Stimulated activated CD8-positive, alpha-beta memory T cell treated with anti-CD3 and anti-CD28 coated beads, Interleukin-7, amount 100 ng/mL, for 24 hours (primary cell): ENCODE data around the gene ACADVL.
"Not testable (repeated sequence)": the region's sequence is repeated elsewhere in the genome, so short reads cannot be mapped to it uniquely, and the experiment has no call there.

Experiments used
- DNase-seq: peaks from one replicate; pipeline ENCODE4 v3.0.0-alpha.2; 2020; ENCODE audit warnings: low read depth

Gene ACADVL

DNA sequence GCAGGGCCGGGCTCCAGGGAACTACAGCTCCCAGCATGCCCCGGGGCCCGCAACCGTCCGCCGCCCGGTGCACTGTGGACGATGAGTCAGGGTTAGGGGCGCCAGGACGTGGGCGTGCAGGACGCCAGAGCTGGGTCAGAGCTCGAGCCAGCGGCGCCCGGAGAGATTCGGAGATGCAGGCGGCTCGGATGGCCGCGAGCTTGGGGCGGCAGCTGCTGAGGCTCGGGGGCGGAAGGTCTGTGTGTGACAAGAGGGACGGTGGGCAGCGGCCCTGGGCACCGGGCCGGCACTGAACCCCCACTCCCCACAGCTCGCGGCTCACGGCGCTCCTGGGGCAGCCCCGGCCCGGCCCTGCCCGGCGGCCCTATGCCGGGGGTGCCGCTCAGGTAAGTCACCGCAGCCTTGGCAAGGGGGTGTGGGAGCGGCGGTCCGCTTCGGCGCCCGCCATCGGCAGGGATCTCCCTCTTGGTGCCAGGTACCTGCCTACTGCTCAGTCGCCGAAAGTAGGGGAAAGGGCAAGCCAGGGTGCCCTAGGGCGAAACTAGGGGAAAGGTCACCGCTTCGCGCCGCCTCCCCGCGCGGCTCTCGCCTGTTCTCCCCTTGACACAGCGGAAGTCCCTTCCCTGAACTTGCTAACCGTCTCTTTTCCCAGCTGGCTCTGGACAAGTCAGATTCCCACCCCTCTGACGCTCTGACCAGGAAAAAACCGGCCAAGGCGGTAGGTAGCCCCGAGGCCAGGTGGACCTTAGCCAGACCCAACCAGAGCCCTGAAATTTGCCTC is at the start of gene ACADVL, which contains the start of gene DLG4:
Gene ACADVL (plus strand): TSS at position 127 of the 781 bp plus-strand sequence. CDS start 47 bp downstream, at position 174.
Gene DLG4 (minus strand): TSS at position 25 of the 781 bp plus-strand sequence.
- DNase-seq: peak; percentile 65

DNA sequence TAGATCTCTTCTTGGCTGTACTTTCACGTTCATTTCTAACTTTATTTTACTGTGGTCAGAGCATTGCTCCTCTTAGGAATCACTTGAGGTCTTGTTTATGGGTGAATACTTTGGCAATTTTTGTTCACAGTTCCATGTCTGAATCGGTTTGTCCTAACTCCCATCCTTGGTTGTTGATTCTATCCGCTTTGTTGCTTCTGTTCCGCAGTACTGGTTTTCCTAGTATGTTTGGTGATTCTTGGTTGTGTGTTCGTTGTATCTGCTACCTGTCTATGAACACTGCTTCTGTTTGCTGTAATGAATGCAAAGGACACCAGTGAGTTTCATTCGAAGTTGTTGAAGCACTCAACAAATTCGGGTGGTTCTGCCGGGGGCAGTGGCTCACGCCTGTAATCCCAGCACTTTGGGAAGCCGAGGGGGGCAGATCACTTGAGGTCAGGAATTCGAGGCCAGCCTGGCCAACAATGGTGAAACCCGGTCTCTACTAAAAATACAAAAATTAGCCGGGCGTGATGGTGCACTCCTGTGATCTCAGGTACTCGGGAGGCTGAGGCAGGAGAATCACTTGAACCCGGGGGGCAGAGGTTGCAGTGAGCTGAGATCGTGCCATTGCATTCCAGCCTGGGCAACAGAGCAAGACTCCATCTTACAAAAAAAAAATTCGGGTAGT is 47.1 kb upstream of the ACADVL start:
- not testable (repeated sequence) for DNase-seq

DNA sequence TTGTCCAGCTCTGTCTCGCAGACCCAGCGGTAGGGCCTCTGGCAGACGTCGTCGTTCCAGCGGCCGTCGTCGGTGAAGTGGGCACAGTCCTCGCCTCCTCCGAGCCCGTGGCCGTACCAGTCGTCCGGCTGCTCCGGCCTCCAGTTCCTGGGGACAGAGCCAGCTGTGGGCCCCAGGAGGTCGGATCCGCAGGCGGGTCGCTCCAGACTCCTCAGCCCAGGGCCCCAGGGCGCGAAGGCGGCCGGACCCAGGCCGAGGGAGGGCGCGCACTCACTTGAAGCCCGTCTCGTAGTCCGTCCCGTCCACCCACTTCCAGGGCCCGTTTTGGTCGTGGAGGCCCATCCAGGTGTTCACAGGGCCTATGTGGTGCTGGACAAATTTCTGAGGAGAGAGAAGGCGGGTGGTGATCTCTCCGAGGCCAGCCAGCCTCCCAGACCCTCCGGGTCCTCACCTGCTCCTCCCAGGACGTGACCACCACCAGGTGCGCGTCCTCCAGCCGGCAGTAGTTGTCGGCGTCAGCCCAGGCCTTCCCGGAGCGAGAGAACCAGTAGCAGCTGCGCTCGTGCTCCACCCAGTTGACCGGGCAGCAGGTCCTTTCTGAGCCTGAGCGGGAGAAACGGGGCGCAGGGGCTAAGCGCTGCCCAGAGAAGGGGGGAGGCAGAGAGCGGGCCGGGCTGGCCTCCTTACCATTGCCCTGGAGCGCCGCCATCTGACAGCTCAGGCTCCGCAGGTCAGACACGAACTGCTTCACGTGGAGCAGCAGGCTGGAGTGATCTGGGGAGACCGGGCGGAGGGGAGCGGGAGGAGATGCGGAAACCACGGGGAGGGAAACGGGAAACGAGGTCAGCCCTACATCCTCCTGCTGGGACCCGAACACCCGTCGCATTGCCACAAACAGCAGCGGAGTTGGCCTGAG is 45.8 kb upstream of the ACADVL start:
- DNase-seq: peak; percentile 16

DNA sequence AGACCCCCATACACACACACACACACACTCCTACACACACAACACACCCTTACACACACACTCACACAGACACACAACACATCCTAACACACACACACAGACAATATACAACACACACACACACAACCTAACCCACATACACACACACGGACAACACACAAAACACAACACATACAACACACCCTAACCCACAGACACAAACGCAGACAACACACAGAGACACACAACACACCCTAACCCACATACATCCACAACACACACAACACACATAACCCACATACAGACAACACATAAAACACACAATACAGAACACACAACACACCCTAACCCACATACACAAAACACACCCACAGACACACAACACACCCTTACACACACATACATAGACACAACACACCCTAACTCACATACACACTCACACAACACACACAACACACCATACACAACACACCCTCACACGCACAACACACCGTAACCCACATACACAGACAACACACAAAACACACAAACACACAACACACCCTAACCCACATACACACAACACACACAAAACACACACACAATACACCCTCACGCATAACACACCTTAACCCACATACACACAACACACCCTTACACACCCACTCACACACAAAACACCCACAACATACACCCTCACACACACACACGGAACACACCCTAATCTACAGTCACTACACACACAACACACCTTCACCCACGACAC is 45.0 kb upstream of the ACADVL start:
- no peak for DNase-seq

DNA sequence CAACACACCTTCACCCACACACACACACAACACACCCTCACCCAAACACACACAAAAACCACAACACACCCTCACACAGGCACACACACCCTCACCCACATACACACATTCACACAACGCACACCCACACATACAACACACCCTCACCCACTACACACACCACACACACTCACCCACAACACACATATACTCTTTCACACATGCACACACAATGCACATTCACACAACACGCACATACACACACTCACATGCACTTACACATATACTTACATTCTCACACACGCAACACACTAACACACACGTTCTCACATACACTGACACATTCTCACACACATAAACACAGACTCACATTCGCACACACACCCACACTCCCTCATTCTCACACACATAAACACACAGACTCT is 44.4 kb upstream of the ACADVL start:
- no peak for DNase-seq

DNA sequence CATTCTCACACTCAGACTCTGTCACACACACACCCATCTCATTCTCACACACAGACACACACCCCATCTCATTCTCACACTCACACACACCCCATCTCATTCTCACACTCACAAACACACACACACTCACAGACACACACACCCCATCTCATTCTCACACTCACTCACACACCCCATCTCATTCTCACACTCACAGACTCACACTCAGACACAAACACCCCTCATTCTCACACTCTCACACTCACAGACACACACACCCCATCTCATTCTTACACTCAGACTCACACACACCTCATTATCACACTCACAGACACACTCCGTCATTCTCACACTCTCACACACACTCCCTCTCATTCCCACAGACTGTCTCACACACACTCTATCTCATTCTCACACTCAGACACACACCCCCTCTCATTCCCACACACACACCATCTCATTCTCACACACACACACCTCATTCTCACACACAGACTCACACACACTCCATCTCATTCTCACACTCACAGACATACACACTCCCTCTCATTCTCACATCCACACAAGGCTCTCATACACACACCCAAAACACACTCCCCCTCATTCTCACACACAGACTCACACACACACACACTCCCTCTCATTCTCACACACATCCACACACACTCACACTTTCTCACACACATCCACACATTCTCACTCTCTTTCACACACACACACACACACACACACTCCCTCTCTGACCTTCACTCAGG is 43.5 kb upstream of the ACADVL start:
- no peak for DNase-seq

DNA sequence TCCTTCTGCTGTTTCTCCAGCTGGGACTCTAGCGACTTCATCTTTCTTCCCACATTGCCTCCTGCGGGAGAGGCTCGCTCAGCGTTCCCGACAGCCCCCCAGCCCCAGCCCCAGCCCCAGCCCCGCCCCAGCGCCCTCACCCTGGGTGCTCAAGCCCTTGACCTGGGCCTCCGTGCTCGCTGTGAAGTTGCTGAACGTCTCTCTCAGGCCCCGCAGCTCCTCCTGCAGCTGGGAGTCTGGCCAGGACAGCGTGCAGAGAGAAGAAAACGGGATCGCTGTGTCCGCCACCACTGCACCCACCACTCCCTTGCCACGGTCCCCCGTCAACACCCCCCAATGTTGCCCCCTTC is 42.9 kb upstream of the ACADVL start:
- no peak for DNase-seq

DNA sequence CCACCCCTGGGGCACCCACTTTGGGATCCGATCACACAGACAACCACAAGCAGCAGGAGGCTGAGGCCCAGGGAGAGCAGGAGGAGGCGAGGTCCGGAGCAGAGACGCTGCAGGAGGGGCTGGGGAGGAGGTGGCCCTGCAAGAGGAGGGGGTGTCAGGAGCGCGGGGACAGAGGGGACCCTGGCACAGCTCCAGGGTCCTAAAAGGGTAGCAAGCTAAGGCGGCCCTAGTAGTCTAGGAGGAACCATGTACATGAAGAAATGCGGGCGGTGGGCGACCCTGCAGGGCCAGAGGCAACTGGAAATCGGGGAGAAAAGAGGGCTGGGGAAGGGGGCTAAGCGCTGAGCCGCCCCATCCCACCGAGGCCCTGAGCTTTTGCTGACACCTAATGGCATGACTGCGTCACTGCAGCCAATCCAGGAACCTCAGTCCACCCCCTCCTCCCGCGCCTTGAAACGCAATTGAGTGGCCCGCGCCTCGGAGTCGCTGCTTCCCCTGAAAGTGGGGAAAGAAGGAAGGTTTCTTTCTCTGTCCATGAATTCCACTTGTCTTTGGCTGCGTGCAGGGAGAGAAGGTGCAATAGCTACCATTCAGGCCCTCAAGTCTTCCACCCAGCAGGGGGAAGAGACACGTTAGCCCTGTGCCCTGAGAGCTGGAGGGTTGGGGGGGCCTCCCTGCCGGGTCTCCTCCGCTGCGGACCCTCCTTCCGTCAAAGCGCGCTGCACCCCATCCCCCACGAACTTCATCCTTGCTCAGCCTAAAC is 42.4 kb upstream of the ACADVL start:
- DNase-seq: peak; percentile 36

DNA sequence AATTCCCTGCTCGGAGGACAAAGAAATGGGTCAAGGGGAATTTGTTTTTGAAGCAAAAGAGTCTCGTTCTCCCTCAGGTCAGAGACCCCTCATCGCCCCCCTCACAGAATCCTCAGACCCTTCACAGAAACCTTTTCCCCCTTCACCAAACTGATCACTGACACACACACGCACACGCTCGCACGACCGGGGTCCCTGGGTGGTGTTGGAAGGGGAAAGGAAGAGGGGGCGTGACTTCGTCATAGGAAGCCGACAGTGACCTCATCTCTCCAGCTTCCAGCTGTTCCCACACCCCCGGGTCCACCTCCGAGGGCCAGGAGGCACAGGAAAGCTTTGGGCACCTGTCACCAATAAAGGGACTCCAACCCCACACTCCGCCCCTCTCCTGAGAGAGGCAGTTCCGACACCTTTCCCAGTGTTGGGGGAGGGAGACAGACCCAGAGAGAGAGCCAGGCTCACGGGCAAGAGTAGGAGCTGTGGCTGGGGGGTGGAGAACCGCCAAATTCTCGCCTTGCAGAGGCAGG is 41.7 kb upstream of the ACADVL start:
- no peak for DNase-seq

DNA sequence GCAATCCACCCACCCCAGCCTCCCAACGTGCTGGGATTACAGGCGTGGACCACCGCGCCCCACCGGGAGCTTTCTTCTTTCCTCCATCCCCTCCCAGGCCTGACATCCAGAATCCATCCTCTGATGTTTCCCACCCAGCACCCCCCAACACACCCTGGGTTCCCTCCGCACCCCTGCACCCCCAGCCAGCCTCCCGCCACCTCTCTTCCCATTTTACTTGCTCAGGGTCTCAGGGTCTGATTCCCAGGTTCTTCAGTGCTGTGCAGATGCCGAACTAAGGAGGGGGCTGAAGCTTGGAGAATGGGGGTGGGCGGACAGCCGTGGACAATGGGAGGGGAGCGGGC is 40.8 kb upstream of the ACADVL start:
- DNase-seq: no peak

DNA sequence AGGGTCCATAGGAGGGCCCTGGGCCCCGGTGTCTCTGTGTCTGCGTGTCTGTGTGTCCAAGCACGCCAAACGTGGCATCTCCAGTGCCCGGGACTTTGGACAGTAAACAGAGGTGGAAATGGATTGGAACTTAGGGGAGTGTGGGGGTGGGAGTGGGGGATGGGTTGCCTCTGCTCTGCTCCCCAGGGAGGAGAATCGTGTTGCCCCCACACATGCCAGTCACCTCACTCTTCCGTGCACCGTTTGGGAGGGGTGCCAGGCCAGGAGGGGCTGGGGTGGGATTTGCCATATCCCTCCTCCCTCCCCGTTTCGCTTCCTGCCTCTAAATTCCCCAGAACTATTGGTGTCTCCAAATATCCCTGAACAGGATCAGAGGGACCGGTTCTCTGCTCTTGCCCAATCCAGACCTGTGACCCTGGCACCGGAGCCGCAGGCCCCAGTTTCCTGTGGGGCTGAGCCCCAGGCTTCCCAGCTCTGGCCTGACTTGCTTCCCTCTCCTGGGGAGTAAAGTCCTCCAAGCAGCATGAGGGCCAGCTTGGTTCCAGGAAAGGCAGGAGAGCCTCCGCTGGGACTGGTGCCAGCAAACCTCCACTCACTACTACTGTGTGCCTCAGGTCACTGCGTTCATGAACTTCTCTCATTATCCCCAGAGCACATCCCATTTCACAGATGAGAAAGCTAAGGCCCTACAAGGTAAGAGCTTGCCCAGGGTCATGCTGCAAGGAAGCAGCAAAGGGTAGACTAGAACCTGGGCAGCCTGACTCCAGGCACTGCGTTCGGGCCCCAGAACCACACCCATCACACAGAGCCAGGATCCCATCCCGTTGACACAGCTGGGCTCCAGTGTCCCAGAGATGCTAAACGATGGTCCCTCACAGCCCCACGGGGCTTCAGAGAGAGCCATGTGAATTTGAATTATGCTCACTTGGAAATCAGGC is 40.2 kb upstream of the ACADVL start, which contains the start of gene ASGR1:
Gene ASGR1 (minus strand): TSS at position 54 of the 938 bp plus-strand sequence. CDS start 807 bp downstream, outside the sequence.
- no peak for DNase-seq

DNA sequence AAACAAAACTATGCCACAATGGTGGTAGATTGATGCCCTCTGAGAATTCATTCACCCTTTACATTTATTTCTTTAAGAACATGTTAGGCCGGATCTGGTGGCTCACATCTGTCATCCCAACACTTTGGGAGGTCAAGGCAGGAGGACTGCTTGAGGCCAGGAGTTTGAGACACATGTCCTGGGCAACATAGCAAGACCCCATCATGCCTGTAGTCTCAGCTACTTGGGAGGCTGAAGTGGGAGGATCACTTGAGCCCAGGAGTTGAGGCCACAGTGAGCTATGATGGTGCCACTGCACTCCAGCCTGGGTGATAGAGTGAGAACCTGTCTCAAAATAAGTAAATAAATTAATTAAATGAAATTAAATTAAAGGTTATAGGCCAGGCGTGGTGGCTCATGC is 37.6 kb upstream of the ACADVL start:
- DNase-seq: not testable (repeated sequence)

DNA sequence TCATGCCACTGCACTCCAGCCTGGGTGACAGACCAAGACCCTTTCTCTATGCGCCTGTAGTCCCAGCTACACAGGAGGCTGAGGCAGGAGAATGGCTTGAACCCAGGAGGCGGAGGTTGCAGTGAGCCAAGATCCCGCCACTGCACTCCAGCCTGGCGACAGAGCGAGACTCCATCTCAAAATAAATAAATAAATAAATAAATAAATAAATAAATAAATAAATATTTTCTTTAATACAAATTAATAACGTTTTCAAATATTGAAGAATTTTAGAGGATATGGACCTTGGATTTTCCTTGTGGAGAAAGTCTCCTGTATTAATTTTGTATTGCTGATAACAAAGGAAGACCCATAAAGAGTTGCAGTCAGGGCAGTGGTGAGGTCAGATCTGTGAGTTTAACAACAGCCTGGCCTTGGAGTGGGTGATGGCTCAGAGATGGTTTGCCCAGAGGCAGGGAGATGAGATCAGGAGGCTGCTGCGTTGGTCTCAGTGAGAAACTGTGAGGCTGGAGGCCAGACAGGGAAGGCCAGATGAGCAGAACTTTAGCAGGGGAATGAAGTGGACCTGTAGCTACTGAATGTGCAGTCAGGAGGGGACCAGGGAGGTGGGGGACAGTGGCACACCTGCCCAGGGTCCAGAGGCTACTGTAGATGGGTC is 36.2 kb upstream of the ACADVL start:
- DNase-seq: no peak

DNA sequence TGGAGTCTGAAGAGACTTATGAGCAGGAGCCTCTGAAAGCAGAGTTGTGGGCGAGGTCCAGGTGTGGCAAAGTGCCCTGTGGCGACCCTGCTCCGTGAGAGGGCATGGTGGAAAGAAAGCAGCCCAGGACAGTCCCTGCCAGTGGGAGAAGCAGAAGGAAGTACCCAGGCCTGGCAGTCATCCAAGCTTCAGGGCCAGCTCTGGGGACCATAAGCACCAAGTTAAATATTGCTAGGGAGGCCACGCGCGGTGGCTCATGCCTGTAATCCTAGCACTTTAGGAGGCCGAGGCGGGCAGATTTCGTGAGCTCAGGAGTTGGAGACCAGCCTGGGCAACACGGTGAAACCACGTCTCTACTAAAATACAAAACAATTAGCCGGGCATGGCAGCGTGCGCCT is 35.6 kb upstream of the ACADVL start:
- no peak for DNase-seq

DNA sequence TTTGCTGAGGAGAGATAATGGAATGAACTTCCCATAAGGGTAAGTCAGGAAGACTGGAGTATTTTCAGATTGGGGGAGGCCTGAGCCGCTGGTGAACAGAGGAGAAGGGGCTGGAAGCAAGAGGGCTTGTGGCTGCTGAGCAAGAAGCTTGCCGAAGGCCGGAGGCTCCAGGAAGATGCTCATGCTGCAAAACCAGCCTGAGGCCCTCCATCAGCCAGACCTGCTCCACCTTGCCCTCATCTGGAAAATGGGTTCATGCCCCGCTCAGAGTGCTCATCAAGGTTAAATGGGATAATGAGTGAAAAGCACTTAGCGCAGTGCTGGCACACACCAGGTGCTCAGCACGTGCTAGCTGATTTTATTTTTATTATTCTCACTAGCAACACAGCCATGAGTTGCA is 35.1 kb upstream of the ACADVL start:
- no peak for DNase-seq

DNA sequence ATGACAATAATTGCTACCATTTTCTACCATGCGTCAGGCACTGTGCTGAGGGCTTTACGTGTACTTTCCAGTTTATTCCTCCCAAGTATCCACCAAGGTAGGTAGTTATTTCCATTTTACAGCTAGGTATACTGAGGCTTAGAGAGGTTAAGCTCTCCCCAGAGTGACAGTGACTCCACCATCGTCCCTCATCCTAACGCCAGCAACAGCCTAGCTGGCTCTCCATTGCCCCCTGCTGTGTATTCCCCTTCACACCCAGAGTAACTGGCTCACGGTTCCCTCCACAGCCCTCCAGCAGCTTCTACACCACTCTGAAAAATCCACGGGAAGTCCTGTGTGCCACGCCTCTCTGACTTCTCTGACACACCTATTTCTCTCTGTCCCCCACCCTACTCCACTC is 33.5 kb upstream of the ACADVL start:
- no peak for DNase-seq

DNA sequence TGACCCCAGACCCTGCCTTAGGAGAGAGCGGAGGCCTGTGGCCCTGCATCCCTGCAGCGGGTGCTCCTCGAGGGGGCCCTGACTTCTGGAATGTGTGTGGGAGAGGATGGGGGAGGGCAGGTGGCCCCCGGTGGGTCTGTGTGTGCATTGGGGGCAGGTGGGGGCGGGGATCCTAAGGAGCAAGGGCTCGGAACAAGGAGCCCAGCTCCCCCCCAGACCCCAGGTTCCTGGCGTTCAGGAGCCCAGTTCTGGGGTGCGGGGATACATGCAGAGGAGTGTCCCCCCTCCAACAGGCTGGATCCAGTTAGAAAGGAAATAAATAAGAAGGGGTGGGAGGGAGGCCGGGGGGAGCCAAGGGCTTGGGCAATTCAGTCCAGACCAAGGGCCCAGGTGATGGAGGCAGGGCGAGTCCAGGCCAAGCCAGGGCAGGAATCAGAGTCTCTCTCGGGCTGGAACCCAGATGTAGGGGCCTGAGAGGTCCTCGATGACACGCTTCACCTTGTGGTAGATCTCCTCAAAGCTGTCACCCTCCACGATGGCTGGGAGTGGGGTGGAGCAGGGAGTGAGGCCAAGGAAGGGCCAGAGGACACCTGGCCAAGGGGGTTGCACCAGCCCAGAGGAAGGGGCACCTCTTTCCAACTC is 29.3 kb upstream of the ACADVL start:
- DNase-seq: no peak

DNA sequence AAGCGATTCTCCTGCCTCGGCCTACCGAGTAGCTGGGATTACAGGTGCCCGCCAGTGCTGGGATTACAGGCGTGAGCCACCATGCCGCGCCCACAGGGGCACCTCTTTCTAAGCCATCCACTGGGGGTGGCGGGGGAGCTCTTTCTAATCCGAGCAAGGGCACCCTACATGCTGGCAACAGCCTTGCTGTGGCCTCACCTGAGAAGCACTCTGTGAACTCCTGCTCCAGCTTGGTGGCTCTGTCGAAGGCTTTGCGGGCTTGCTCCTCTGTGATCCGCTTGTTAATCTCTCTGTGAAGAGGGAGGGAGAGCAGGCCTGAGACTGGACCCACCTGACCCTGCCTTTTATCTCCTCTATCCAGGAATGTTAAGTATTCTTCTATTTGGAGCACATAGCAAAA is 28.7 kb upstream of the ACADVL start:
- no peak for DNase-seq
